ENCODE results near the gene E2F2. TPM values are rescaled to one million over a fixed set of nuclear protein-coding genes. Genes with fewer than 3 reads are reported as not detected.

Gene E2F2
- total RNA-seq, 4 donors from 2014 or later: 0.10 to 0.27 (median 0.17) TPM; not detected in 1

DNA sequence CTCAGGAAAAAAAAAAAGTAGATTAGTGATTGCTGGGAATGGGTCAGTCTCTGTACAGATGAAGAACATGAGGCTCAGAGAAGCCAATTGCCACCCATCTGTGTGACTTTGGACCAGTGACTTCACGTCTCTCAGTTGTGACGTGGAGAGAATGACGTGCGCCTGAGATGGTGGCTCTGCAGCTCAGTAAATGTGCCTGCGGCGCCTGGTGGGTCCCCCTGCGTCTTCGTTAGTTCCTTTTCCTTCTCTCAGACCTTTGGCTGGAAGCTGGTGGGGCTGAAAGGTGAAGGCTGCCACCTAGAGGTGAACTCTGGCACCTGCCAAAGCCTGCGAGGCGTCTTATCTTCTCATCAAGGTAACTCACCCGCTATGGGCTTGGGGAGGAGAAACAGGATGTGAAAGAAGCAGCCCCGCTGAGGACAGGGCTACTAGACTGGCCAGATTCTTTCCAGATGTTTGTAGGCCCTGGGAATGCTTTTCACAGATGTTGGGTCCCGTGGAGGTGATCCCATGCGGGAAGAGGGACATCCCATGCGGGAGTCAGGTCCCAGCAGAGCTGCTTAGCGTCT, 8.7 kb upstream of the E2F2 start:
- DNase-seq: peak; percentile 88 to 90
- H3K36me3 ChIP-seq: no peaks in the 10 kb centered on the region
- TF ChIP-seq POLR2A (IDR thresholded peaks at IDR 0.05): no peak
- TF ChIP-seq, protein P1, sequence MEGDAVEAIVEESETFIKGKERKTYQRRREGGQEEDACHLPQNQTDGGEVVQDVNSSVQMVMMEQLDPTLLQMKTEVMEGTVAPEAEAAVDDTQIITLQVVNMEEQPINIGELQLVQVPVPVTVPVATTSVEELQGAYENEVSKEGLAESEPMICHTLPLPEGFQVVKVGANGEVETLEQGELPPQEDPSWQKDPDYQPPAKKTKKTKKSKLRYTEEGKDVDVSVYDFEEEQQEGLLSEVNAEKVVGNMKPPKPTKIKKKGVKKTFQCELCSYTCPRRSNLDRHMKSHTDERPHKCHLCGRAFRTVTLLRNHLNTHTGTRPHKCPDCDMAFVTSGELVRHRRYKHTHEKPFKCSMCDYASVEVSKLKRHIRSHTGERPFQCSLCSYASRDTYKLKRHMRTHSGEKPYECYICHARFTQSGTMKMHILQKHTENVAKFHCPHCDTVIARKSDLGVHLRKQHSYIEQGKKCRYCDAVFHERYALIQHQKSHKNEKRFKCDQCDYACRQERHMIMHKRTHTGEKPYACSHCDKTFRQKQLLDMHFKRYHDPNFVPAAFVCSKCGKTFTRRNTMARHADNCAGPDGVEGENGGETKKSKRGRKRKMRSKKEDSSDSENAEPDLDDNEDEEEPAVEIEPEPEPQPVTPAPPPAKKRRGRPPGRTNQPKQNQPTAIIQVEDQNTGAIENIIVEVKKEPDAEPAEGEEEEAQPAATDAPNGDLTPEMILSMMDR (IDR thresholded peaks at IDR 0.05): peak; percentile 67 to 95 (median 89)
- intact Hi-C loops (cut with DNase I): loop anchor here (5.0 to 10.0 kb wide), 2 partner anchors 42 to 115 kb away; partner anchors contain the start of gene TCEA3
- H3K4me3 ChIP-seq (replicated peaks in 1 of 3): peak overlapping the region in 1 of 3 donors; percentile 4
- H3K4me1 ChIP-seq: peaks cover 3 to 19% of the 10 kb centered on the region in 2 donors
- H3K27me3 ChIP-seq: no peaks in the 10 kb centered on the region
- no peak overlapping the region for H3K27ac ChIP-seq
- WGBS, 2 donors: 5 to 11% methylated on average over 16 of the region's 16 CpGs
- no peaks in the 10 kb centered on the region for H3K9me3 ChIP-seq

DNA sequence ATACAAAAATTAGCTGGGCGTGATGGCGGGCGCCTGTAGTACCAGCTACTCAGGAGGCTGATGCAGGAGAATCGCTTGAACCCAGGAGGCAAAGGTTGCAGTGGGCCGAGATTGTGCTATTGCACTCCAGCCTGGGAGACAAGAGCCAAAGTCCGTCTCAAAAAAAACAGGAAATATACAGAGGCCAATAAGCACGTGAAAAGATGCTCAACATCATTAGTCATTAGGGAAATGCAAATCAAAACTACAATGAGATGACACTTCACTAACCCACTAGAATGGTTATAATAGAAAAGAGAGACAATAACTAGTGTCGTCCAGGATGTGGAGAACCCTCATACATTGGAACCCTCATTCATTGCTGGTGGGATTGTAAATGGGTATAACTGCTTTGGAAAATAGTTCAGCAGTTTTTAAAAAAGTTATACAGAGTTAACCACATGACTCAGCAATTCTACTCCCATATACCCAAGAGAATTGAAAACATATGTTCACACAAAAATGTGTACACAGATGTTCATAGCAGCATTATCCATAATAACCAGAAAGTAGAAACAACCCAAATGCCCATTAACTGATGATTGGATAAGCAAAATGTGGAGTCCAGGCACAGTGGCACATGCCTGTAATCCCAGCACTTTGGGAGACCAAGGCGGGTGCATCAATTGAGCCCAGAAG, 6.4 kb upstream of the E2F2 start:
- H3K9me3 ChIP-seq: no peaks in the 10 kb centered on the region
- intact Hi-C loops (cut with DNase I): loop anchor here (5.0 to 10.0 kb wide), 2 partner anchors 40 to 113 kb away; partner anchors contain the start of gene TCEA3
- no peaks in the 10 kb centered on the region for H3K27me3 ChIP-seq
- H3K36me3 ChIP-seq: no peaks in the 10 kb centered on the region
- 68 to 77% methylated on average over 9 of the region's 9 CpGs for WGBS, 2 donors
- H3K4me3 ChIP-seq (replicated peaks in 1 of 3): no peak overlapping the region
- peaks cover 0 to 8% of the 10 kb centered on the region in 2 donors for H3K4me1 ChIP-seq
- no peak for DNase-seq
- TF ChIP-seq, protein P1 (IDR thresholded peaks at IDR 0.05): no peak
- no peak overlapping the region for H3K27ac ChIP-seq

- Histone ChIP-seq H3K27ac (no peak overlapping the region), H3K9me3 (no peaks in the 10 kb centered on the region), H3K4me3 (replicated peaks in 1 of 3) (no peak overlapping the region), H3K27me3 (no peaks in the 10 kb centered on the region), H3K36me3 (no peaks in the 10 kb centered on the region), H3K4me1 (peaks cover 13 to 29% of the 10 kb centered on the region in 2 donors)
- WGBS, 2 donors: 88 to 94% methylated on average over 6 of the region's 6 CpGs
- DNase-seq: no peak
- TF ChIP-seq, protein P1 (IDR thresholded peaks at IDR 0.05): no peak
- TF ChIP-seq POLR2A (IDR thresholded peaks at IDR 0.05): no peak
- intact Hi-C loops (cut with DNase I): loop anchor here (10.0 kb wide), 1 partner anchor 109 kb away; the partner anchor contains the start of gene TCEA3
Observed at GRCh38 chr1:23533246-23534023, 2.4 kb upstream of the E2F2 start.

DNA sequence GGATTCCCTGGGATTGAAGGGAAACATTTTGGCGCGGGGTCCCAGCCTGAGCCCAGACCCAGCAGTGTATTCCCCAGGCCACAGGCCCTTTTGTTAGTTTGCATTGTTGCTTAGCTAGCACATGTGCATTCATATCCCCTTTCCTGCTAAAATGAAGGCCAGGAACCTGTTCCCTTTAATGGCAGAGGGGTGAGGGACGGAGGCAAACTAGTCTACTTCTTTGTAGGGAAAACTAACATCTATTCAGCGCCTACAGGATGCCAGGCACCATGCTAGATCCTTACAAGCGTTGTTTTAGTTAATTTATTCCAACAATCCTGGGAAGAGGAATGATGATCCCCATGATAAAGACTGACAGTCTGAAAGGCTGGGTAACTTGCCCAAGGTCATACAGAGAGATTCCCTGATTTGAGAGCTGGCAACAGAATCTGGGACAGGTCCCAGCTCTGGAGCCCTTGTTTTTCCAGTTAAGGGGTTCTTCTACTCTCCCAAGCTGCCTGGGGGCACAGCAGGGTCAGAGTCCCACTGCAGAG, 595 bp upstream of the E2F2 start:
- Histone ChIP-seq H3K4me1 (peaks cover 13 to 37% of the 10 kb centered on the region in 2 donors), H3K36me3 (no peaks in the 10 kb centered on the region), H3K9me3 (no peaks in the 10 kb centered on the region), H3K4me3 (replicated peaks in 1 of 3) (peak overlapping the region in 1 of 3 donors; percentile 8), H3K27ac (no peak overlapping the region), H3K27me3 (no peaks in the 10 kb centered on the region)
- WGBS, 2 donors: 36 to 37% methylated on average over 5 of the region's 5 CpGs
- TF ChIP-seq, protein P1 (IDR thresholded peaks at IDR 0.05): no peak
- no peak for TF ChIP-seq POLR2A (IDR thresholded peaks at IDR 0.05)
- intact Hi-C loops (cut with DNase I): loop anchor here (10.0 kb wide), 1 partner anchor 107 kb away; the partner anchor contains the start of gene TCEA3
- DNase-seq: no peak

Measured in thyroid gland (tissue), 4 donors.